HG03280 (cell line): ENCODE measurements around the gene CFAP57.

Experiments
- ATAC-seq: cut with Tn5 transposase; IDR thresholded peaks from one replicate; pipeline ENCODE4 v1.9.1; 2021; ENCODE audit warnings: mild to moderate bottlenecking, moderate library complexity; ENCODE audit not compliant: unreplicated experiment

The CFAP57 gene

GRCh38 chr1:43293896-43294760 lies 122.0 kb downstream of the CFAP57 start:
- ATAC-seq = no peak

- ATAC-seq = no peak
These were observed 122.6 kb downstream of the CFAP57 start for GRCh38 chr1:43294761-43295160.

DNA sequence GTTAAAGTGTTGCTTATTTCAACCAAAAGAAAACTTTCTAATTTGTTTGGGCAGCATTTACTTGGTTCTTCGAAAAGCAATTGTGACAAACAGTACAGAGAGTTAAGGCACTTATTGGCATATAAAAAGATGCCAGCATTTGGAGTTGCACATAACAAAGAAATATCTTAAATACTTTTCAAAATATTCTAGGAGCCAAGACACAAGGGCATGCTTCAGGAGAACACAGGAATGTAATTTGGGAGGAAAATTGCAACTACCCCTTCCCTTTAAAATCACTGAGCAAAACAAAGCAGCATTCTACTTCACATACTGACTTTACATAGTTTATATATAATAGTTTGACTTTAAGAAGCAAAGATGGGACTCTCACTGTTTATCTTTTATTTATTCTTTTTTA lies 124.1 kb downstream of the CFAP57 start:
- ATAC-seq = no peak

DNA sequence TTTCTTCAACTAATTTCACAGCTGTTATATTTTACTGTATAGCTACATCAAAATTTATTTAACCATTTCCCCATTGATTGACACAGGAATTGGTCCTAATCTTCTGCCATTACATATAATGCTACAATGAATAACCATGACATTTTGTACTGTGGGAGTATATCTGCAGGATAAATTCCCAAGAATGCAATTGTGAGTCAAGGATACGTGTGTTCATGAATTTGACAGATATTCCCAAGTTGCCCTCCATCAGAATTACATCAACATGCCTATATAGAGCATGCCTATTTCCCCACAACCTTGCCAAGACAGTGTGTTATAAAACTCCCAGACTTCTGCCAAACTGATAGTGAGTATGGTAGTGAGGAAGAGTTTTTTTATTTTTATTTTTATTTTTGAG lies 125.9 kb downstream of the CFAP57 start:
- no peak for ATAC-seq

GRCh38 chr1:43299101-43299500 lies 127.0 kb downstream of the CFAP57 start:
- no peak for ATAC-seq

DNA sequence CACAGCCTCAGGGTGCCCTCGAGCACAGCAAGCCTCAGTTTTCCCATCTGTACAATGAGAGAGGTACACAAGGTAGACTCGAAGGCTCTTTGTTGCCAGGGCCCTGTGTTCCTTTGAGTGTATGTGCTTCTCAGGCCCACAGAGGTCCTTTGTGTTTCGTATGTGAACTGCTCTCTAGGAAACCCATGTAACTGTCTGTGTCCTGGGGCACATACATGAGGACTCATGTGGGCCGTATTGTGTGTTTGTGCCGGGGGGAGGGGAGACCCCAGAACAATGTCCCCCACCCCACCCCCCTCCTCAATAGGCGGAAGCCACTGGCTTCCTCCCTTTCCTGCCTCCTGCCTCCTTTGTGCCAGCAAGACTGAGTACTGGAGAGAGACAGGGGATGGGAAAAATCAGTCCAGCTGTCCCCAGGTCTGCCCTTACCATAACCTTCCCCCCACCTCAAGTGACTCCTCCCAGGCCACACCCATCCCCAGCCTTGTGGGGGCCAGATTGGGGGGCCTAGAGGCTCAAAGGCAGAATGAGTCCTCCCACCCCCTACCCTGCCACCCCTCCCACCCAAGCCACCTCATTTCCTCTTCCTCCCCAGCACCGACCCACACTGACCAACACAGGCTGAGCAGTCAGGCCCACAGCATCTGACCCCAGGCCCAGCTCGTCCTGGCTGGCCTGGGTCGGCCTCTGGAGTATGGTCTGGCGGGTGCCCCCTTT lies 128.4 kb downstream of the CFAP57 start, which contains the start of gene TIE1:
Gene TIE1, plus strand, starts transcription at position 605 of the 717 bp plus-strand sequence. Its CDS starts 90 bp downstream, at position 695.
- ATAC-seq = no peak

DNA sequence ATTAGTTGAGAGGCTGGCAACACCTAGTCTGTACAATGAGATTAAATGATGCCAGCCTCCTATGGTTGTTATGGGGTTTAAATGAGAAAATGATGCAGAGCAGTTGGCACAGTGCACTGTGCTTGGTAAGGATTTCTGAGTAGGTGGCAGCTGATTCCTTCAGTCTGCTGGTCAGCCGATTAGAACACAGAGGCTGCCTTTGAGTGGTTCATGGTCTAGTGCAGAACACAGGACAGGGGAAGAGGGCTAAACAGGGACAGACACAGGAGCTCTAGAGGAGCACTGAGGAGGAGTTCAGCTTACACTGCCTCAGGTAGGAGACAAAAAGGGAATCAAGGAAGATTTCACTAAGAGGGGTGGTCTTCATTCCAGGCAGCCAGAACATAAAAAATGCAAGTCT lies 130.1 kb downstream of the CFAP57 start:
- no peak for ATAC-seq

DNA sequence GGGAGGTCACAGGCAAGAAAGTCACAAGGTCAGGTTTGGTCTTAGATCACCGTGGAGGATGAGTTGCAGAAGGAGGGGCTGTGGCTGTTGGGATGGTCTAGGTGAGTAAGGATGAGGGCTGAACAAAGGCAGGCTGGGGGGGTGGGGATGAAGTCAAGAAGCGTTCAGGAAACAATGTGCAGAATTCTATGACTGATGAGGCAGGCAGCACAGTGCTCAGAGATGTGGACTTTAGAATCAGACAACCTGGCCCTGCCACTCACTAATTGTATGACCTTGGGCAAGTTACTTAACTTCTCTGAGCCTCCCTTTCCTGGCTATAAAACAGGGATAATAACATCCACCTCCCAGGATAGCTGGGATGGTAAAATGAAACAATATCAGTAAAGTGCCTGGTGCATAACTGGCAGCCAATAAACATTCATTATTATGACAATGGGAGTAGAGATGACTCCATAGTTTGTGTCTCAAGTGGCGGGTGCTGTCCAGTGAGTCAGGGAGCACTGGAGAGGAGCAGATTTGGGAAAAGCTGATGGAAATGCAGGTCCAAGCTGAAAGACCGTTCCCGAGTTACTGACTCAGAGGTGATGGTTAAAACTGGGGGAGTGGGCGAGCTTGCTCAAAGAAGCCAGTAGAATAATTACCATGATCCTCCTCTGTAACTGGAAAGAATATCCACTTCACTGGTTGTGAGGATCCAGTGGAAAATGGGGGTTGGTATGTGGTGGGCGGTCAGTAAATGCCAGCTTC lies 130.8 kb downstream of the CFAP57 start:
- ATAC-seq = no peak

- no peak for ATAC-seq
These were observed 131.6 kb downstream of the CFAP57 start for GRCh38 chr1:43303471-43304313.
